GM06990 (cell line): Measurements from ENCODE around the gene TNFAIP2.

Source experiments
- DNase-seq: peaks from one replicate; pipeline ENCODE4 v3.0.0-alpha.2; 2011; ENCODE audit not compliant: insufficient read length; ENCODE audit errors: extremely low read depth
- H3K27me3 ChIP-seq: replicated peaks from 2 replicates; pipeline ENCODE4 v1.6.0; 2011; ENCODE audit warnings: low read length; ENCODE audit not compliant: control insufficient read depth, insufficient read depth
- H3K36me3 ChIP-seq: 2 replicates; pipeline ENCODE4 v1.5.1; 2011; ENCODE audit warnings: low read length; ENCODE audit not compliant: control insufficient read depth, insufficient read depth
- H3K4me3 ChIP-seq: replicated peaks from 2 replicates; pipeline ENCODE4 v1.5.1; 2011; ENCODE audit warnings: low read depth, mild to moderate bottlenecking, control low read depth, low read length
- CTCF ChIP-seq: IDR thresholded peaks from 2 replicates; pipeline ENCODE4 v1.5.1; 2011; ENCODE audit warnings: low read length, control low read depth, mild to moderate bottlenecking, inconsistent platforms; ENCODE audit not compliant: insufficient read depth, poor library complexity, severe bottlenecking

TNFAIP2 gene

GRCh38 chr14:103121121-103121845 lies 2.0 kb upstream of the TNFAIP2 start:
- Histone ChIP-seq H3K36me3 (no peaks in the 10 kb centered on the region), H3K4me3 (no peak overlapping the region), H3K27me3 (no peaks in the 10 kb centered on the region)
- no peak for TF ChIP-seq CTCF
- no peak for DNase-seq

DNA sequence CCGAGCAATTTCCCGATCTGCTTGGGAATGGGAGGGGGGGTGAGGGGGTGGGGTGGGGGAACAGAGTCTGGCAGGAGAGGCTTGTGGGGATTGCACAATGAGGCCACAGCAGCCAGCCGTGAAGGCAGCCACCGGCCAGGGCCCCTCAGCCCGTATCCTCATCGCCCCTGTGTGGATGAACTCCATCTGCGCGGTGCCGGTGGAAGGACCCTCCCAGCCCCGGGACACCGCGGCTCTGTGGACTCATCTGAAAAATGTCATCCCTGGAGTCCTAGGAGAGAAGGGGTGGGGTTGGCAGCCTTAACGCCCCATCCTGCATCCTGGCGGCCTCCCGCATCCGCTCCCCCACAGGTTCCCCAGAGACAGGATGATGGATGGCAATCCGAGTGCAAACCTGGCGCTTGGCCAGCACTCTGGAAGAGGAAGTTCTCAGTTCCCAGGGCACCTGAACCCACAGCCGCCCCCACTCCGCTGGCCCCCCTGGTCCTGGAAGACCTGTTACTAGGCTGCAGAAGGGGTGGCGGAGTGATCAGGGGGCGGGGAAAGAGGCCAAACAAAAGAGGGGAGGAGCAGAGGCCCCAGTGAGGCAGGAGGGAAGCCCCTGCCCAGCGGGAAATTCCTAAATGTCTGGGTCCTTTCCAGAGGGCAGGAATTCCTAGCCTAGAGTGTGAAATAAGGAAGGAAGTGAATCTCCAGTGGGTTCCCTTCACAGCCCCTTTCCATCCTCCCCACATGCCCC lies 1.2 kb upstream of the TNFAIP2 start:
- TF ChIP-seq CTCF = no peak
- H3K4me3 ChIP-seq = no peak overlapping the region
- no peaks in the 10 kb centered on the region for H3K27me3 ChIP-seq
- H3K36me3 ChIP-seq = no peaks in the 10 kb centered on the region
- no peak for DNase-seq

GRCh38 chr14:103122585-103122946 lies 695 bp upstream of the TNFAIP2 start:
- H3K36me3 ChIP-seq = no peaks in the 10 kb centered on the region
- peak overlapping the region; percentile 72 for H3K4me3 ChIP-seq
- TF ChIP-seq CTCF = no peak
- DNase-seq = no peak
- no peaks in the 10 kb centered on the region for H3K27me3 ChIP-seq

DNA sequence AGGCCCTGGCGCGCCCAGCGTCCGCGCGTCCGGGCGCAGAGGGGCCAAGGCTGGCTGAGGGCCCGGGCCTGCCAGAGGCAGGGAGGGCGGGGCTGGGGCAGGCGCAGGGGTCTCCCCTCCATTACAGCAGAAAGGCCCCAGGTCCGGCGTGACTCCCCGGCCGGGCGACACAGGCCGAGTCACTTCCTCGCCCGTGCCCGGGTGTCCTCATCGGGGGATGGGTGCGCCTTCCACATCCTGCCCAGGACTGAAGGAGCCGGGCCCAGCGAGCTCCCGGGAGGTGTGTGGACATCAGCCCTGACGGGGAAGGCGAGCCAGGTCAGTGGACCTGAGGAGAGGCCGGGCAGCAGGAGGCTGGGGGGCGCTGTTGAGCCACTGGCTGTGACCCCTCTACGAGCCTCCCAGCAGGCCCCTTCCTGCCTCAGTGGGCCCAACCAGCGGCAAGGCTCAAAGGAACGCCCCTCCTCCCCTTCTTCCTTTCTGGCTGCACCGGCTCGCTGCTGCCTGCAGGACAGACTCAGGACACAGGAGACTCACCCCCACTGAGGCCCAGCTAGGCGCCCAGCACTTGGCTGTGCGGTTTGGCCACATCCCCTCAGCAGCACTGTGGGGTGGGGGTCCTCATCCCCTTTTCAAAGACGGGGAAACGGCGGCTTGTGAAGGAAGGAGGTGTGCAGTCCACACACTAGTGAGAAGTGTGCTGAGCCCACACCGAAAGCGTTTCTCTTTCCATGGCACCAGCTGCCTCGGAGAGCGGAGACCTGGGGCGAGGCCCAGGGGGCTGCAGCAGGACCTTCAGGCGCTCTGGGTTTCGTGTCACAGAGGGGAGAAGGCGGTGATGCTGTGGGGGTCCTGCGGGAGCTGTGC lies 606 bp downstream of the TNFAIP2 start:
- no peaks in the 10 kb centered on the region for H3K27me3 ChIP-seq
- peaks cover 3% of the 10 kb centered on the region for H3K36me3 ChIP-seq
- H3K4me3 ChIP-seq = peak overlapping the region; percentile 72
- DNase-seq = no peak
- peak; percentile 59 for TF ChIP-seq CTCF

DNA sequence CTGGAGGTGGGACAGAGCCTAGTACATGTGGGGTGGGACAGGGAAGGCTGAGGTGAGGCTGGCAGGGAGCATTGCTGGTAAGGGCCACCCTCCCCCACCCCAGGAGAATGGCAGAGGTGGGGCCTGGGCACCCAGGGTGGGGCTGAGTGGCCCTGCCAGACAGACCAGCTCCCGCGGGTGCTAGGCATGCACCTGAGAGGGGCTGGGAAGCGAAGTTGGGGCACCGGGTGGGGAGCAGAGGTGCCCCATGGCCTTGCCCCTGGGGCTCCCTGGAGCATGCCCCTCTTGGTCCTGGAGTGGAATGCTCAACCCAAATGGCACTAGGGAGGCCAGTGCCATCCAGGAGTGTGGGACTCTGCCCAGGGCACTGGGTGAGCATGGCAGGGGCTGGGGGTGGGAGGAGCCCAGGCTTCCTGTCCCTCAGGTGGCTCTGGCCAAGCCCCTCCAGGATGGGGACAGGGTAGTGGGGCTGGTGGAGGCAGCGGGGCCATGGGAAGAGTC lies 1.3 kb downstream of the TNFAIP2 start:
- no peak for TF ChIP-seq CTCF
- no peaks in the 10 kb centered on the region for H3K27me3 ChIP-seq
- peak overlapping the region; percentile 72 for H3K4me3 ChIP-seq
- H3K36me3 ChIP-seq = peaks cover 3% of the 10 kb centered on the region
- DNase-seq = no peak
